DND-41 (cell line): Measurements from ENCODE around the gene TOP3B.

Experiments
- ATAC-seq: fragments of 200-7000 bp; cut with Tn5 transposase; 3 replicates; pipeline ENCODE4 v1.9.1; 2021; ENCODE audit warnings: low read depth; ENCODE audit not compliant: insufficient read depth
- DNase-seq: peaks from one replicate; pipeline ENCODE4 v3.0.0-alpha.2; 2020
- H2AFZ ChIP-seq: 2 replicates; pipeline ENCODE4 v1.6.0; 2012; ENCODE audit warnings: low read depth, low read length
- H3K27ac ChIP-seq: 2 replicates; pipeline ENCODE4 v1.5.1; 2012; ENCODE audit warnings: low read length, inconsistent platforms
- H3K27me3 ChIP-seq: fragments of 200-600 bp; sonication (generic); 2 replicates; pipeline ENCODE4 v1.6.0; 2012; ENCODE audit warnings: low read length, mild to moderate bottlenecking, inconsistent platforms; ENCODE audit not compliant: insufficient read depth, poor library complexity
- H3K36me3 ChIP-seq: 2 replicates; pipeline ENCODE4 v1.5.1; 2012; ENCODE audit warnings: low read length, inconsistent platforms; ENCODE audit not compliant: insufficient read depth
- H3K4me1 ChIP-seq: 2 replicates; pipeline ENCODE4 v1.5.1; 2012; ENCODE audit warnings: mild to moderate bottlenecking, low read length; ENCODE audit not compliant: insufficient read depth
- H3K4me2 ChIP-seq: 2 replicates; pipeline ENCODE4 v1.6.0; 2012; ENCODE audit warnings: mild to moderate bottlenecking, moderate library complexity, low read length, inconsistent platforms; ENCODE audit not compliant: insufficient read depth
- H3K4me3 ChIP-seq, 2 experiments: fragments of 200-600 bp in 1 of 2; shearing (Covaris generic) in 1 of 2; 2 replicates each; pipeline ENCODE4 v1.5.1; 2012 to 2016; ENCODE audit warnings: inconsistent platforms in 2 of 2, low read length in 2 of 2, mild to moderate bottlenecking in 2 of 2, low read depth in 1 of 2, moderate library complexity in 1 of 2
- H3K79me2 ChIP-seq: 2 replicates; pipeline ENCODE4 v1.6.0; 2012; ENCODE audit warnings: low read length, inconsistent platforms; ENCODE audit not compliant: insufficient read depth
- H3K9ac ChIP-seq: 2 replicates; pipeline ENCODE4 v1.6.0; 2012; ENCODE audit warnings: low read depth, mild to moderate bottlenecking, inconsistent platforms, low read length, moderate library complexity
- H3K9me3 ChIP-seq: 2 replicates; pipeline ENCODE4 v1.5.1; 2012; ENCODE audit warnings: low read length, moderate library complexity, mild to moderate bottlenecking, inconsistent platforms; ENCODE audit not compliant: insufficient read depth, severe bottlenecking
- H4K20me1 ChIP-seq: 2 replicates; pipeline ENCODE4 v1.6.0; 2012; ENCODE audit warnings: low read length; ENCODE audit not compliant: insufficient read depth
- EZH2 ChIP-seq: IDR thresholded peaks from 3 replicates; pipeline ENCODE4 v1.6.1; 2012; ENCODE audit warnings: borderline replicate concordance, low read depth, mild to moderate bottlenecking, moderate library complexity, low read length, inconsistent platforms; ENCODE audit not compliant: severe bottlenecking
- TF ChIP-seq, protein P1 (sequence below): IDR thresholded peaks from 2 replicates; pipeline ENCODE4 v1.5.1; 2012; ENCODE audit warnings: borderline replicate concordance, low read length, moderate library complexity, mild to moderate bottlenecking; ENCODE audit not compliant: poor library complexity, severe bottlenecking; ENCODE audit errors: extremely low read depth

TOP3B gene

DNA sequence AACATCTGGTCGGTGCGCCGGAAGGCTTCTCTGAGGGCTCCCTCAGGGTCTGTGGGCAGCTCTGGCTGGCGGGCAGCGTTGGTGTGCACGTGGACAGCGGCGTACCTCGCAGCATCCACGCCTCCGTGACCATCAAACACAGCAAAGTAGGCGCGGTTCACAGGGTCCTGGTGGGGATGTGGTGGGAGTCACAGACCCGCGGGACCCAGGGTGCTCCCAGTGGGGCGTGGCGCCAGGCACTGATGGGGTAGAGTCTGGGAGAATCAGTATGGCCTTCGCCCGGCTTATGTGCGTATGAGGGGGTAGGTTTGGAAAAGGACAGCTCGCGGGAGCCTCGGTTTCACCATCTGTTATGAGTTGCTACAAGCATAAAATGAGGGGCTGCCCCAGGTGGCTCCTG is 49.2 kb downstream of the TOP3B start:
- Histone ChIP-seq H4K20me1 (no peaks in the 10 kb centered on the region), H3K4me2 (no peak overlapping the region), H3K27ac (no peak overlapping the region), H3K79me2 (no peaks in the 10 kb centered on the region), H2AFZ (no peak overlapping the region), H3K36me3 (peaks cover 61% of the 10 kb centered on the region), H3K27me3 (no peaks in the 10 kb centered on the region), H3K9ac (no peak overlapping the region), H3K4me1 (peaks cover 15% of the 10 kb centered on the region), H3K9me3 (no peaks in the 10 kb centered on the region), H3K4me3 (no peak overlapping the region)
- ATAC-seq (no peak), DNase-seq (no peak)
- TF ChIP-seq, protein P1, sequence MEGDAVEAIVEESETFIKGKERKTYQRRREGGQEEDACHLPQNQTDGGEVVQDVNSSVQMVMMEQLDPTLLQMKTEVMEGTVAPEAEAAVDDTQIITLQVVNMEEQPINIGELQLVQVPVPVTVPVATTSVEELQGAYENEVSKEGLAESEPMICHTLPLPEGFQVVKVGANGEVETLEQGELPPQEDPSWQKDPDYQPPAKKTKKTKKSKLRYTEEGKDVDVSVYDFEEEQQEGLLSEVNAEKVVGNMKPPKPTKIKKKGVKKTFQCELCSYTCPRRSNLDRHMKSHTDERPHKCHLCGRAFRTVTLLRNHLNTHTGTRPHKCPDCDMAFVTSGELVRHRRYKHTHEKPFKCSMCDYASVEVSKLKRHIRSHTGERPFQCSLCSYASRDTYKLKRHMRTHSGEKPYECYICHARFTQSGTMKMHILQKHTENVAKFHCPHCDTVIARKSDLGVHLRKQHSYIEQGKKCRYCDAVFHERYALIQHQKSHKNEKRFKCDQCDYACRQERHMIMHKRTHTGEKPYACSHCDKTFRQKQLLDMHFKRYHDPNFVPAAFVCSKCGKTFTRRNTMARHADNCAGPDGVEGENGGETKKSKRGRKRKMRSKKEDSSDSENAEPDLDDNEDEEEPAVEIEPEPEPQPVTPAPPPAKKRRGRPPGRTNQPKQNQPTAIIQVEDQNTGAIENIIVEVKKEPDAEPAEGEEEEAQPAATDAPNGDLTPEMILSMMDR = no peak
- TF ChIP-seq EZH2 = no peak

DNA sequence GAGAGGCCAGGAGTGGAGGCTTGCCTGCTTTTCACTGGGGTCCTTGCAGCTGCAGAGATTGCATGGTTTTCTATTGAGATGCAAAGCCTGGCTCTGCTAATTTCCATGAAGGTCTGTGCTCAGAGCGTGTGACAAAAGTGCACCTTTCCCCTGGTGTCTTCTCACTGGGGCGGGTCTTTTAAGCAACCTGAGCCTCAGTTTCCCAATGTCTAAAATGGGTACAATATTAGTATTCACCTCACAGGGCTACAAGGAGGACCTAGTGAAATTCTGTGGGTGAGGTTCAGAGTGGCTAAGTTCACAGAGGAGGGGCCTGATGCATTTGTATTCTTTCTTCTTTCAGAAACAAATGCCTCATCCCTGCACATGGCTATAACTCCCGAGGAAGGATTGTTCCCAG is 50.2 kb downstream of the TOP3B start:
- ATAC-seq (no peak), DNase-seq (no peak)
- H3K4me1 ChIP-seq = peaks cover 5% of the 10 kb centered on the region
- H4K20me1 ChIP-seq = no peaks in the 10 kb centered on the region
- no peaks in the 10 kb centered on the region for H3K79me2 ChIP-seq
- H3K4me2 ChIP-seq = no peak overlapping the region
- H3K27me3 ChIP-seq = no peaks in the 10 kb centered on the region
- H3K9ac ChIP-seq = no peak overlapping the region
- H2AFZ ChIP-seq = no peak overlapping the region
- H3K36me3 ChIP-seq = peaks cover 61% of the 10 kb centered on the region
- H3K27ac ChIP-seq = no peak overlapping the region
- TF ChIP-seq, protein P1 = no peak
- TF ChIP-seq EZH2 = no peak
- H3K4me3 ChIP-seq = no peak overlapping the region
- no peaks in the 10 kb centered on the region for H3K9me3 ChIP-seq

DNA sequence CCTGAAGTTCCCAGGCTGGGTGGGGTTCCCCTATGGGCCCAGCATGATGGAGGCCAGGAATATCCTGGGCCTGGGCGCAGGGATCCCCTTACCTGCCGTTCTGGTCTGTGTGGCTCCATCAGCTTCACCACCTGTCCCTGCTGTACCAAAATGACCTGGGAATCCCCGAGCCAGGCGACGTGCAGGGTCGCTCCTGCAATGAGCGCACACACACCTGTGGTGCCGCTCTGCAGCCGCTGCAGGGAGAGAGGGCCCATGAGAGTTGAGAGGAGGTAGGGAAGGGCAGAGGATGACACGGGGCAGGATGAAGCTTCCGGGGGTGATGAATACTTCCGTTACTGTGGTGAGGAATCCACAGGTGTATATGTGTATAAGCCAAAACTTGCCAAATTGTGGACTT is 51.5 kb downstream of the TOP3B start:
- no peak for TF ChIP-seq EZH2
- TF ChIP-seq, protein P1 = no peak
- DNase-seq (no peak), ATAC-seq (no peak)

DNA sequence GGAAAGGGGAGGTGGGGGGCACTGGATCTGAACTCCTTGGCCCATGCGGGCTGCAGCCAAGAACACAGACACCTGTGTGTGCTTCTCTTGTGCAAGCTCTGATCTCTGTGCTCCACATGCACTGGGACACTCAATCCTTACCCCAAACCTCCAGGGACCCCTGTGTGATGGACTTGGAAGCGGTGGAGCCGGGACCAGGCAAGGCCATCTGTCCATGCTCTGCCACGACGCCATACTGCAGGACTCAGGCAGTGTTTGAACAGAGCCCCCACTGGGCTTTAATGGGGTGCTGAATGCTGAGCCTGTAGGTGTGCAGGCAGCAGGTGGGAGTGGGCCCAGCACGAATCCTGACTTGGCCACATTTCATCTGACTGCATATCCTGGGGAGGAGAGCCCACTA is 53.3 kb downstream of the TOP3B start:
- Histone ChIP-seq H4K20me1 (no peaks in the 10 kb centered on the region), H2AFZ (no peak overlapping the region), H3K4me1 (no peaks in the 10 kb centered on the region), H3K27me3 (no peaks in the 10 kb centered on the region), H3K9me3 (no peaks in the 10 kb centered on the region), H3K9ac (no peak overlapping the region), H3K4me3 (no peak overlapping the region), H3K79me2 (no peaks in the 10 kb centered on the region), H3K4me2 (no peak overlapping the region), H3K27ac (no peak overlapping the region), H3K36me3 (peaks cover 44% of the 10 kb centered on the region)
- DNase-seq (no peak), ATAC-seq (no peak)
- TF ChIP-seq, protein P1 = no peak
- TF ChIP-seq EZH2 = no peak

More for the DNA sequence above, 51.5 kb downstream of the TOP3B start:
- no peak overlapping the region for H3K4me2 ChIP-seq
- H2AFZ ChIP-seq = no peak overlapping the region
- H3K4me3 ChIP-seq = no peak overlapping the region
- no peaks in the 10 kb centered on the region for H3K4me1 ChIP-seq
- H3K27me3 ChIP-seq = no peaks in the 10 kb centered on the region
- H3K79me2 ChIP-seq = no peaks in the 10 kb centered on the region
- H3K9ac ChIP-seq = no peak overlapping the region
- H4K20me1 ChIP-seq = no peaks in the 10 kb centered on the region
- H3K36me3 ChIP-seq = peaks cover 49% of the 10 kb centered on the region
- H3K9me3 ChIP-seq = no peaks in the 10 kb centered on the region
- no peak overlapping the region for H3K27ac ChIP-seq
